ENCODE measurements around the gene PRKG1. TPM values are rescaled to one million over a fixed set of nuclear protein-coding genes. Genes with fewer than 3 reads are reported as not detected.

Gene PRKG1
- total RNA-seq, 4 donors from 2014 or later = 24.5 to 46.1 (median 37.1) TPM

DNA sequence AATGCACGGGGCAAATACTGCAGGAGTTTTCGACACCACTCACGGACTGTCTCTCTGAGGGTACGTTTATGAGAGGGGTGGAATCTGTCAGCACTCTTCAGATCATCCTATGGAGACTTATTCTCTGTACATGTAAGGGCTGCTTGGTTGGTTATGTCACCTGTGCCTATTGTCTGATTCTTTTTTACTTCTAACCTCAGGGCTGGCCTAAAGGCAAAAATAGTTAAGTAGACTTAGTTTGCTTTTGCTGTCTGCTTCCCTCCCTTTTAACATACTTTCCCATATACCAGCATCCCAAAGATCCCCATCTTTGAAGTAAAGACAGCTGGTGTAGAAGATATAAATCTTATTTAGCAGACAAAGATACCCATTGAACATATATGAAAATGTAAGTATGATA, 105.9 kb downstream of the PRKG1 start:
- no peak for DNase-seq (ENCODE audit: extremely low spot score)
- WGBS = 82% methylated on average over 4 of the region's 4 CpGs
- no peaks in the 10 kb centered on the region for H3K36me3 ChIP-seq
- intact Hi-C loops (cut with DNase I) = no loop called here
- H3K4me3 ChIP-seq = no peak overlapping the region
- H3K27ac ChIP-seq (replicated peaks in 1 of 4) = no peak overlapping the region
- no peak for TF ChIP-seq POLR2A (IDR thresholded peaks at IDR 0.05; ENCODE audit: low read depth)
- no peak for TF ChIP-seq POLR2AphosphoS5 (IDR thresholded peaks at IDR 0.05)
- no peak for TF ChIP-seq EP300 (IDR thresholded peaks at IDR 0.05)
- TF ChIP-seq, protein P1, sequence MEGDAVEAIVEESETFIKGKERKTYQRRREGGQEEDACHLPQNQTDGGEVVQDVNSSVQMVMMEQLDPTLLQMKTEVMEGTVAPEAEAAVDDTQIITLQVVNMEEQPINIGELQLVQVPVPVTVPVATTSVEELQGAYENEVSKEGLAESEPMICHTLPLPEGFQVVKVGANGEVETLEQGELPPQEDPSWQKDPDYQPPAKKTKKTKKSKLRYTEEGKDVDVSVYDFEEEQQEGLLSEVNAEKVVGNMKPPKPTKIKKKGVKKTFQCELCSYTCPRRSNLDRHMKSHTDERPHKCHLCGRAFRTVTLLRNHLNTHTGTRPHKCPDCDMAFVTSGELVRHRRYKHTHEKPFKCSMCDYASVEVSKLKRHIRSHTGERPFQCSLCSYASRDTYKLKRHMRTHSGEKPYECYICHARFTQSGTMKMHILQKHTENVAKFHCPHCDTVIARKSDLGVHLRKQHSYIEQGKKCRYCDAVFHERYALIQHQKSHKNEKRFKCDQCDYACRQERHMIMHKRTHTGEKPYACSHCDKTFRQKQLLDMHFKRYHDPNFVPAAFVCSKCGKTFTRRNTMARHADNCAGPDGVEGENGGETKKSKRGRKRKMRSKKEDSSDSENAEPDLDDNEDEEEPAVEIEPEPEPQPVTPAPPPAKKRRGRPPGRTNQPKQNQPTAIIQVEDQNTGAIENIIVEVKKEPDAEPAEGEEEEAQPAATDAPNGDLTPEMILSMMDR (IDR thresholded peaks at IDR 0.05) = no peak
- H3K4me1 ChIP-seq = peaks cover 0 to 7% (median 0%) of the 10 kb centered on the region in 4 donors
- H3K9me3 ChIP-seq = no peaks in the 10 kb centered on the region
- no peaks in the 10 kb centered on the region for H3K27me3 ChIP-seq

DNA sequence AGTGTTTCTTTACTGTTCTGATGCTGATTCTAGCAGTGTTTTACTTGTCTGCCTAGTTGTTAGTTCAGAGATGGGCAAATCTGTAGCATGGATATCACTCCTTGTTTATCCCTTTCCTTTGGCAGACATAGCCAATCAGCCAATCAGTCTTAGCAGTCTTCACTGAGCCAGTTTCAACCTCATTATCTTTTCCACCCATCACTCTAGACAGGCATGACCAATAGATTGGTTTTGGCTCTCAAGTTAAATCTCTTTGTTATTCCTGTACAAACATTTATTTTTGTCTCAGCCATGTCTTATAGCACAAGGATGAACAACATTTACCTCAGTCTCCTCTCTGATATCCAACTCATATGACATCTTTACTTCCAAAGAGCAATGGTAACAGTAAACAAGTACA, 109.5 kb downstream of the PRKG1 start:
- intact Hi-C loops (cut with DNase I) = no loop called here
- H3K4me3 ChIP-seq = no peak overlapping the region
- TF ChIP-seq POLR2AphosphoS5 (IDR thresholded peaks at IDR 0.05) (no peak), EP300 (IDR thresholded peaks at IDR 0.05) (no peak), POLR2A (IDR thresholded peaks at IDR 0.05; ENCODE audit: low read depth) (no peak)
- TF ChIP-seq, protein P1 (IDR thresholded peaks at IDR 0.05) = no peak
- no peak overlapping the region for H3K27ac ChIP-seq (replicated peaks in 1 of 4)
- H3K4me1 ChIP-seq = peaks cover 6 to 18% (median 8%) of the 10 kb centered on the region in 4 donors
- no peaks in the 10 kb centered on the region for H3K27me3 ChIP-seq
- no peaks in the 10 kb centered on the region for H3K36me3 ChIP-seq
- no peaks in the 10 kb centered on the region for H3K9me3 ChIP-seq
- DNase-seq (ENCODE audit: extremely low spot score) = no peak

DNA sequence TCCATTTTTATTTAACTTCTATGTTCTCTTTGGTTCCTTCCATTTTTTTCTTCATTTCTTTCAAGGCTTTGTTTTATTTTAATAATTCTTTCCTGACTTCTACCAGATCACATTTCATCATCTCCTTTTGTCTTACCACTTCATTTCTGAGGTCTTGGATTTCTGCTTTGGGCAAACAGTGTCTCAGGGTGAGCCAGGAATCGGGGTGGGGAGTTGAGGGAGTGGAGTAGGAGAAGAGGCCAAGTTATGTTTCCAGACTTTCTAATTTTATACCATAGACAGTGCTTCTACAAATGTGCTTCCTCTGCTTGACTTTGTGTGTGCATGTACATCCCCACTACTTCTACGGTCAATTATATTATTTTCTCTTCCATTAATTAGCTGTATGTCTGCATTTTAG, 112.1 kb downstream of the PRKG1 start:
- no peak for DNase-seq (ENCODE audit: extremely low spot score)
- Histone ChIP-seq H3K9me3 (no peaks in the 10 kb centered on the region), H3K4me3 (no peak overlapping the region), H3K27me3 (no peaks in the 10 kb centered on the region), H3K4me1 (peaks cover 6 to 20% (median 8%) of the 10 kb centered on the region in 4 donors), H3K36me3 (no peaks in the 10 kb centered on the region), H3K27ac (replicated peaks in 1 of 4) (no peak overlapping the region)
- WGBS = 59% methylated on average over 2 of the region's 2 CpGs
- no peak for TF ChIP-seq POLR2AphosphoS5 (IDR thresholded peaks at IDR 0.05)
- TF ChIP-seq, protein P1 (IDR thresholded peaks at IDR 0.05) = no peak
- TF ChIP-seq EP300 (IDR thresholded peaks at IDR 0.05) = no peak
- TF ChIP-seq POLR2A (IDR thresholded peaks at IDR 0.05; ENCODE audit: low read depth) = no peak
- intact Hi-C loops (cut with DNase I) = no loop called here

DNA sequence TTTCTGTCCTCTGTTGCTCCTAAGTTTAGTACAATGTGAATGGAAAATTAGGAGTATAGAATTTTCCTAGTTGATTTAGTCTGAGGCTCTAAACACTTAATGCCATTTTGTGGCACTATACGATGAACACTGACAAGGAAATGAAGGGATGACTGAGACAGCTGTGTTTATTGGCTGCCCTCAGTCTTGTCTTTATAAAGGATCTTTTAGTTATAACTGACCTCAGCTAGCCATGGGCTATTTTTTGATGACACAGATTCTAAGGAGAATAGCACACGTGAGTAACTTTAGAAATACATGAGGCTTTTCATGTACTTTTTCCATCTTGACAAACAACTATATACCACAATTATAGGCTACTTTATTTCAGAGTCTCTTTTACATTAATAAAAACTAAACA, 113.7 kb downstream of the PRKG1 start:
- intact Hi-C loops (cut with DNase I) = no loop called here
- H3K9me3 ChIP-seq = no peaks in the 10 kb centered on the region
- no peaks in the 10 kb centered on the region for H3K27me3 ChIP-seq
- no peak overlapping the region for H3K4me3 ChIP-seq
- H3K36me3 ChIP-seq = no peaks in the 10 kb centered on the region
- peaks cover 6 to 20% (median 8%) of the 10 kb centered on the region in 4 donors for H3K4me1 ChIP-seq
- H3K27ac ChIP-seq (replicated peaks in 1 of 4) = no peak overlapping the region
- no peak for TF ChIP-seq POLR2A (IDR thresholded peaks at IDR 0.05; ENCODE audit: low read depth)
- TF ChIP-seq, protein P1 (IDR thresholded peaks at IDR 0.05) = no peak
- TF ChIP-seq EP300 (IDR thresholded peaks at IDR 0.05) = no peak
- no peak for TF ChIP-seq POLR2AphosphoS5 (IDR thresholded peaks at IDR 0.05)
- no peak for DNase-seq (ENCODE audit: extremely low spot score)
- WGBS = 58% methylated on average over 2 of the region's 2 CpGs

DNA sequence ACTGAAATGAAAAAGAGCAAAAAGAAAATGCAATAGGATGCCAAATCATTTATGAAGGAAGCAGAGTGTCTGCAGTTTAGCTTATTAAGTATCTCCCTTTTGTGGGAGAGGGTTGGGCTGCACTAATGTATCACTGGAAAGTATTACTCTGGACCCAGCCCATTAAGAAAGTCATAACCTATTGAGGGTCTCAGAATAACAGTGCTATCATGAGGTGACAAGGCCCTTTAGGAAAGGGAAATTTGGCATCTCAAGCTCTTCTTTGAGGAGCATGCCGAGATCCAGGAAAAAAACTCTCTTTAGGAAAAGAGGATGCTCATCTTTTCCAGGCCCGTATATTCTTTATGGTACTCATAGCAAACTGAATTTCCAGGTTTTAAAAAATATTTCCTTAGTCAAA, 114.6 kb downstream of the PRKG1 start:
- Histone ChIP-seq H3K27me3 (no peaks in the 10 kb centered on the region), H3K4me1 (peaks cover 6 to 20% (median 8%) of the 10 kb centered on the region in 4 donors), H3K9me3 (no peaks in the 10 kb centered on the region), H3K27ac (replicated peaks in 1 of 4) (no peak overlapping the region), H3K4me3 (no peak overlapping the region), H3K36me3 (no peaks in the 10 kb centered on the region)
- TF ChIP-seq POLR2A (IDR thresholded peaks at IDR 0.05; ENCODE audit: low read depth) = no peak
- TF ChIP-seq, protein P1 (IDR thresholded peaks at IDR 0.05) = no peak
- TF ChIP-seq EP300 (IDR thresholded peaks at IDR 0.05) = no peak
- TF ChIP-seq POLR2AphosphoS5 (IDR thresholded peaks at IDR 0.05) = no peak
- 87% methylated on average over 2 of the region's 2 CpGs for WGBS
- intact Hi-C loops (cut with DNase I) = no loop called here
- no peak for DNase-seq (ENCODE audit: extremely low spot score)

Data from esophagus muscularis mucosa (tissue), 4 donors.